SK-N-SH (cell line): ENCODE results near the gene NPAS3. TPM values are rescaled to one million over a fixed set of nuclear protein-coding genes. Genes with fewer than 3 reads are reported as not detected.

Source experiments
- CTCF ChIA-PET: fragments of 300-600, 350-600 bp; formaldehyde crosslinking; extraction: SDS; loops from one replicate; lab custom pipeline; 2021; lab: Yijun Ruan, JAX
- POLR2A ChIA-PET: fragments of 350-600 bp; sonication (Branson Sonifier 250); formaldehyde crosslinking; extraction: SDS; loops from one replicate; lab custom pipeline; 2020; ENCODE audit warnings: antibody characterized with exemption, inconsistent platforms; lab: Yijun Ruan, JAX
- DNase-seq: peaks from one replicate; pipeline ENCODE4 v3.0.0; 2012
- H2AFZ ChIP-seq: fragments of 200-600 bp; sonication (generic); 2 replicates; pipeline ENCODE4 v1.8.1; 2016; ENCODE audit warnings: antibody characterized with exemption, mild to moderate bottlenecking, low read depth
- H3F3A ChIP-seq: fragments of 200-600 bp; sonication (generic); replicated peaks from 2 replicates; pipeline ENCODE3; 2016; ENCODE audit warnings: antibody characterized with exemption, mild to moderate bottlenecking; ENCODE audit not compliant: insufficient read depth
- H3K27ac ChIP-seq, 2 experiments: fragments of 200-500 bp in 1 of 2; fragments of 200-600 bp in 1 of 2; sonication (Bioruptor generic) in 1 of 2; sonication (generic), shearing (Covaris generic) in 1 of 2; 2 replicates each; pipeline versions ENCODE4 v1.5.1 to v1.6.1; 2014 to 2016; ENCODE audit warnings: low read depth in 2 of 2, inconsistent platforms in 1 of 2, low read length in 1 of 2, mild to moderate bottlenecking in 1 of 2, mixed read lengths in 1 of 2
- H3K27me3 ChIP-seq: fragments of 200-600 bp; sonication (generic), shearing (Covaris generic); 2 replicates; pipeline ENCODE4 v1.6.1; 2016; ENCODE audit warnings: mixed run types; ENCODE audit not compliant: insufficient read depth
- H3K36me3 ChIP-seq, 2 experiments: fragments of 200-500 bp in 1 of 2; fragments of 200-600 bp in 1 of 2; sonication (Bioruptor generic) in 1 of 2; sonication (generic) in 1 of 2; replicated peaks in 1 of 2; 2 replicates each; pipeline versions ENCODE3 to v1.5.1; 2014 to 2016; ENCODE audit warnings: low read length in 1 of 2, mild to moderate bottlenecking in 1 of 2; ENCODE audit not compliant: insufficient read depth in 2 of 2, control insufficient read depth in 1 of 2
- H3K4me1 ChIP-seq, 2 experiments: fragments of 200-500 bp in 1 of 2; fragments of 200-600 bp in 1 of 2; sonication (Bioruptor generic) in 1 of 2; sonication (generic), shearing (Covaris generic) in 1 of 2; 2 replicates each; pipeline versions ENCODE4 v1.5.1 to v1.6.1; 2014 to 2016; ENCODE audit warnings: low read depth in 1 of 2, low read length in 1 of 2, mixed run types in 1 of 2; ENCODE audit not compliant: insufficient read depth in 2 of 2, control insufficient read depth in 1 of 2
- H3K4me2 ChIP-seq: fragments of 200-600 bp; sonication (generic), shearing (Covaris generic); 2 replicates; pipeline ENCODE4 v1.6.1; 2017; ENCODE audit warnings: mixed run types
- H3K4me3 ChIP-seq, 2 experiments: fragments of 200-500 bp in 1 of 2; fragments of 200-600 bp in 1 of 2; sonication (Bioruptor generic) in 1 of 2; sonication (generic), shearing (Covaris generic) in 1 of 2; 2 replicates each; pipeline versions ENCODE4 v1.5.1 to v1.8.1; 2014 to 2016; ENCODE audit warnings: low read depth in 2 of 2, inconsistent platforms in 1 of 2, low read length in 1 of 2, mild to moderate bottlenecking in 1 of 2, mixed read lengths in 1 of 2, moderate library complexity in 1 of 2
- H3K79me2 ChIP-seq: fragments of 200-600 bp; sonication (generic); 2 replicates; pipeline ENCODE4 v1.8.1; 2017; ENCODE audit warnings: mild to moderate bottlenecking; ENCODE audit not compliant: insufficient read depth
- H3K9ac ChIP-seq: fragments of 200-600 bp; sonication (generic); 2 replicates; pipeline ENCODE4 v1.6.1; 2017; ENCODE audit warnings: mixed run types
- H3K9me2 ChIP-seq: fragments of 200-600 bp; sonication (generic); 2 replicates; pipeline ENCODE4 v1.6.1; 2017; ENCODE audit warnings: mixed run types
- H3K9me3 ChIP-seq: fragments of 200-600 bp; sonication (generic); 2 replicates; pipeline ENCODE4 v1.6.1; 2017; ENCODE audit warnings: mixed run types, mild to moderate bottlenecking, moderate library complexity
- H4K20me1 ChIP-seq: fragments of 200-600 bp; sonication (generic); 2 replicates; pipeline ENCODE4 v1.6.1; 2017; ENCODE audit warnings: mild to moderate bottlenecking, mixed run types; ENCODE audit not compliant: insufficient read depth
- CHD2 ChIP-seq: fragments of 150-350 bp; IDR thresholded peaks from 2 replicates; pipeline ENCODE4 v1.6.1; 2018; ENCODE audit warnings: low read length; ENCODE audit not compliant: partially characterized antibody
- ELF1 ChIP-seq: IDR thresholded peaks from 2 replicates; pipeline ENCODE4 v1.4.0; 2012
- EP300 ChIP-seq, 2 experiments: IDR thresholded peaks; 2 replicates each; pipeline versions ENCODE4 v1.4.0 to v1.6.1; 2012; ENCODE audit warnings: borderline replicate concordance in 1 of 2, low read depth in 1 of 2, low read length in 1 of 2
- FOSL2 ChIP-seq: IDR thresholded peaks from 2 replicates; pipeline ENCODE4 v1.4.0; 2012; ENCODE audit warnings: low read depth, mild to moderate bottlenecking, moderate library complexity, borderline replicate concordance
- FOXJ3 ChIP-seq: sonication (generic); formaldehyde crosslinking; IDR thresholded peaks from 2 replicates; pipeline ENCODE4 v1.5.1; 2020; ENCODE audit warnings: mild to moderate bottlenecking, missing genetic modification reagents
- FOXM1 ChIP-seq: IDR thresholded peaks from 2 replicates; pipeline ENCODE4 v1.4.0; 2012; ENCODE audit warnings: low read depth, mild to moderate bottlenecking
- GABPA ChIP-seq: IDR thresholded peaks from 2 replicates; pipeline ENCODE4 v1.4.0; 2012; ENCODE audit warnings: low read depth, mild to moderate bottlenecking
- IRF3 ChIP-seq: fragments of 150-350 bp; IDR thresholded peaks from 2 replicates; pipeline ENCODE4 v1.6.1; 2016; ENCODE audit warnings: mild to moderate bottlenecking, low read depth, low read length
- RAD21 ChIP-seq: IDR thresholded peaks from 2 replicates; pipeline ENCODE4 v1.6.1; 2012; ENCODE audit warnings: mild to moderate bottlenecking, low read length
- RCOR1 ChIP-seq: fragments of 150-350 bp; IDR thresholded peaks from 2 replicates; pipeline ENCODE4 v1.6.1; 2017; ENCODE audit warnings: antibody characterized with exemption, low read length
- SMC3 ChIP-seq: IDR thresholded peaks from 2 replicates; pipeline ENCODE4 v1.6.1; 2012; ENCODE audit warnings: low read depth, low read length, improper control_type of control experiment
- TCF12 ChIP-seq: IDR thresholded peaks from 2 replicates; pipeline ENCODE4 v1.4.0; 2012
- YY1 ChIP-seq: IDR thresholded peaks from 2 replicates; pipeline ENCODE4 v1.4.0; 2012; ENCODE audit warnings: low read depth, mild to moderate bottlenecking
- ZBTB33 ChIP-seq: IDR thresholded peaks from 2 replicates; pipeline ENCODE4 v1.4.0; 2012; ENCODE audit warnings: low read depth, borderline replicate concordance
- WGBS: methylation state at CpG from one replicate; pipeline ENCODE4 v1.1.6; 2017; ENCODE audit warnings: low lambda C conversion rate; 5-methylcytosine and 5-hydroxymethylcytosine counted together
- polyA plus RNA-seq, 3 experiments: library from polyadenylated mRNA; depleted of rRNA; stranded (reverse); fragments of >200 nt; gene quantifications; 2 replicates each; pipeline ENCODE4 v1.2.3, GENCODE V29; 2012

NPAS3 gene
- polyA plus RNA-seq (2012; rRNA removed), result 4.3 and 4.5 TPM in 2 replicates
- 4.2 and 4.6 TPM in 2 replicates for polyA plus RNA-seq (2012; cell fraction: cytosol; rRNA removed)
- 7.1 and 7.3 TPM in 2 replicates for polyA plus RNA-seq (2012; cell fraction: nucleus; rRNA removed)

GRCh38 chr14:32938719-32939253 lies at the start of gene NPAS3:
TSS of gene NPAS3 (plus strand) at chr14:32938879.
- Histone ChIP-seq H3K4me1 (peaks cover 13 to 17% of the 10 kb centered on the region in 2 experiments; a peak in 3 of 4 replicates), H4K20me1 (no peaks in the 10 kb centered on the region), H3K79me2 (no peaks in the 10 kb centered on the region; the same call in 1 of the 2 replicates), H3K4me3 (peak within 1 kb of the TSS; percentile 72), H3K27ac (peak within 1 kb of the TSS; percentile 17 to 65; a peak in 3 of 4 replicates), H3K27me3 (no peaks in the 10 kb centered on the region; the same call in 1 of the 2 replicates), H3K36me3 (no peaks in the 10 kb centered on the region), H3K9me2 (no peaks in the 10 kb centered on the region), H3K9me3 (no peaks in the 10 kb centered on the region), H3F3A (peaks cover 26% of the 10 kb centered on the region), H3K4me2 (peak within 1 kb of the TSS; percentile 84), H3K9ac (peak within 1 kb of the TSS; percentile 79), H2AFZ (peak within 1 kb of the TSS; percentile 94)
- ChIA-PET CTCF (no interaction called here), POLR2A (interaction anchor here (0.6 kb wide), 1 partner anchor 627 kb away, joined by 5 read pairs; no protein-coding TSS in a partner anchor)
- TF ChIP-seq FOXJ3, result no peak
- 1% methylated on average over 16 of the region's 92 CpGs for WGBS
- DNase-seq, result peak; percentile 71

GRCh38 chr14:32896979-32897697 lies 41.5 kb upstream of the NPAS3 start:
- TF ChIP-seq ELF1 (no peak), RAD21 (no peak), EP300 (IDR thresholded peaks at IDR 0.05; ENCODE audit: borderline replicate concordance in 1 of 2, low read depth in 1 of 2, low read length in 1 of 2) (no peak), GABPA (no peak), TCF12 (no peak), CHD2 (no peak), SMC3 (no peak), FOSL2 (no peak), RCOR1 (no peak), YY1 (no peak), FOXM1 (no peak), ZBTB33 (no peak), IRF3 (no peak)
- Histone ChIP-seq H3K9ac (peak overlapping the region; percentile 34; the same call in 1 of the 2 replicates), H3K4me3 (peak overlapping the region; percentile 21 to 32; a peak in 3 of 4 replicates), H4K20me1 (no peaks in the 10 kb centered on the region), H2AFZ (peak overlapping the region; percentile 96), H3K9me2 (no peaks in the 10 kb centered on the region), H3K4me1 (no peaks in the 10 kb centered on the region), H3F3A (no peaks in the 10 kb centered on the region), H3K79me2 (no peaks in the 10 kb centered on the region), H3K27me3 (no peaks in the 10 kb centered on the region), H3K36me3 (no peaks in the 10 kb centered on the region), H3K27ac (no peak overlapping the region), H3K4me2 (peak overlapping the region; percentile 68), H3K9me3 (no peaks in the 10 kb centered on the region)
- POLR2A ChIA-PET, result no interaction called here
- CTCF ChIA-PET, result interaction anchor here (0.8 to 1.0 kb wide), 2 partner anchors 10 to 17 kb away, joined by 3 read pairs; no protein-coding TSS in a partner anchor
- WGBS, result 75% methylated on average over 10 of the region's 10 CpGs
- no peak for DNase-seq
